ENCODE results near the gene APPBP2.
"Not testable (repeated sequence)": the region's sequence is repeated elsewhere in the genome, so short reads cannot be mapped to it uniquely, and the experiment has no call there.

The APPBP2 gene

DNA sequence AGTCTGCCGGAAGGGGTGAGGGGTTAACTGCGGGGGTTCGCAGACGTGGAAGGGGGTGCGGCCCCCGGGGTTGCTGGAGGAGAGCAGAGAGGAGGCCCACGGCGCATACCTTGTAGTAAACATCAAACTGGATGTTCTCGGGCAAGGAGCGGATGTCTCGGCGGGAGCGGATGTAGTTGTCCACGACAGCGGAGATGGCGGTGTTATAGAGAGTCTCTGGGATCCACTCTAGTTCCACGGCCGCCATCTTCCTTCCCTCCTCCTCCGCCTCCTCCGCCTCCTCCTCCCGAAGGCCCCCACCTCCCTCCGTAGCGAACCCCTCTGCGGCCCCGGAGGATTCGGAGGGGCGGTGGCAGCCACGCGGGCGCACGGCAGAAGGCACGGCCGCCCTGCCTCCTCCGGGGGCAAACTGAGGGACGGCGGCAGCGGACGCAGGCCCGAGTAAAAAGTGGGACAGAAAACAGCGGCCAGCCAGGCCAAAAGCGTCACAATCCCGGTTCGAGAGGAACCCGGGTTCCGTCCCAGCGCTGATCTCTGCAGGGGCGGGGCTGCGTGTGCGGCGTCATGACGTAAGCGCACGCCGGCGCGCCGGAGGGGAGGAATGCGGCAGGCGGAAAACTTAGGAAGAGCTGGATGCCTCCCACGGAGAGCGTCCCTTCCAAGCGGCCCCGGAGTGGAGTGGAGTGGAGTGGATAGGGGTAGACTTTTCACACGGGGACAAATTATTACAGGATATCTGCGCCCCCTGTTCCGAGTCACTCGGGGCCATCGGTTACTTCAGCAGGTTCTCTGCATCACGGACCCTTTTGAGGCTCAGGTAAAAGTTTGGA lies at the start of gene APPBP2:
Gene APPBP2 (minus strand): TSS at position 558 of the 830 bp plus-strand sequence. CDS start 311 bp downstream, at position 247.
- DNase-seq = peak; percentile 54

DNA sequence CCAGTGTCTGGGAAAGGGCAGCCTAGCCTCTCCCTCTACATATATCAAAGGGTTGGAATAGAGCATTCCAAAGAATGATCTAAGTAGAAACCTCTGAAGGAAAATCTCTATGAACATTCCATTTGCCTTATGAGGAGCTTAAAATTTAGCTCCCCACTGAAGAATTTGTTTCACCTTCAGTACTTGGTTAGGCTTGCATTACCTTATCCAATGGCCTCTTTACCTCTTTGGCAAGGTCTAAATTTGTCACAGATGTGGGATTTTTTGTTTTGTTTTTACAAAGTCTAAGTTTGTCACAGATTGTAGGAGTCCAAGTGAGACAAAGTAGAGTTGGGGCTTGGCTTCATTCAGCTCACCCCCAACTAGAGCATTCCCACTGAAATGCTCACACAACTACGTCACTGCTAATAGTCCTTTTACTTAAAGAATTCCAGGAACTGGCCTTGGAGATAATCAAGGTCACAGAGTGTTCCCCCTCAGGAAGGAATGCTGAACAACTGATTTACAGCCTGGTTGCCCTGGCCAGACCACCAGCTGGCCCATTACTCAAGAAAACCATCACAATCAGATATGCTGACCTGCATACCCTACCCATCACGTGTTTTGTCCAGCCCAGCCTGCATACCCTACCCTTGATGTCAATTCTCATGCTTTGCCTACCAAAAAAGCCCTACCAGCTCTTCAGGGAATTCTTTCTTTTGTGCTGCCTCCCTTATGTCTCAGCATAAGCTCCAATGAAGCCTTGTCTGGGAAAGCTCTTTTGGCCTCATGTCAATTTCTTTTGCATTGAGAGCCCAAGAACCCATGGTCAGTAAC lies 47.4 kb upstream of the APPBP2 start:
- no peak for DNase-seq

DNA sequence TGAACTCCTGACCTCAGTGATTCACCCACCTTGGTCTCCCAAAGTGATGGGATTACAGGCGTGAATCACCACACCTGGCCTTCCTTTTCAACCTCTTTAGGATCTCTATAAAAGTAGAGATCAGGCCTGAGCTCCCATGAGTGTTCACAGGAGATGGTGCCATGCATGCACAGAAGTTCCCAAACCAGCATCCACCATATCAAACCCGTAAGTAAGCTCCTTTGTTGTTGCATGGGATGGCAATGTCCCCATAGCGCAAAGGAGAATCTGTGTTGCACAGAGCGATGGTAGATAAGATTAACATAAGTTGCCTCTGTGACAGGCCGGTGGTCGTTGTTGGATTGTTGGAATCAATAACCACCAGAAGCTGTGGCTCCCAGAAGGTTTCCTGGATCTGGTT lies 39.2 kb upstream of the APPBP2 start:
- no peak for DNase-seq

- DNase-seq = no peak
Measured at GRCh38 chr17:60563743-60564142, 37.7 kb upstream of the APPBP2 start.

- DNase-seq = no peak
Measured at GRCh38 chr17:60562421-60562820, 36.4 kb upstream of the APPBP2 start.

DNA sequence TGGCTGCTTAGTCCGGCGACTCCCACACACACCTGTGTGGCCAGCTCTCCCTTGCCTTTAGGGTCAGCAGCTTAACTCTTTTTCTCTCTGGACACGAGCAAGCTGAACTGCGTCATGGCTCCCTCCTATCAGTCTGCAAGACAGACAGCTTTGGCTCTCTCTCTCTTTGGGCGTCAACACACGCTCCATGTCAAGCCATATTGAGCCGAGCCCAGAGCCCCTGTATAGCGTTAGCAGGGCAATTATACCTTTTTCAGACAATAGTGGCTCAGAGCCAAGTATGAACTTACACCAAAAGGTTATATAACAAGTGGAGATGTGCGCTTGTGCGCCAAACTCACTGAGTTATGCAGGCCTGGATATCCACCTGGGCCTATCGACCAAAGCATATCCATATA lies 34.8 kb upstream of the APPBP2 start:
- no peak for DNase-seq

DNA sequence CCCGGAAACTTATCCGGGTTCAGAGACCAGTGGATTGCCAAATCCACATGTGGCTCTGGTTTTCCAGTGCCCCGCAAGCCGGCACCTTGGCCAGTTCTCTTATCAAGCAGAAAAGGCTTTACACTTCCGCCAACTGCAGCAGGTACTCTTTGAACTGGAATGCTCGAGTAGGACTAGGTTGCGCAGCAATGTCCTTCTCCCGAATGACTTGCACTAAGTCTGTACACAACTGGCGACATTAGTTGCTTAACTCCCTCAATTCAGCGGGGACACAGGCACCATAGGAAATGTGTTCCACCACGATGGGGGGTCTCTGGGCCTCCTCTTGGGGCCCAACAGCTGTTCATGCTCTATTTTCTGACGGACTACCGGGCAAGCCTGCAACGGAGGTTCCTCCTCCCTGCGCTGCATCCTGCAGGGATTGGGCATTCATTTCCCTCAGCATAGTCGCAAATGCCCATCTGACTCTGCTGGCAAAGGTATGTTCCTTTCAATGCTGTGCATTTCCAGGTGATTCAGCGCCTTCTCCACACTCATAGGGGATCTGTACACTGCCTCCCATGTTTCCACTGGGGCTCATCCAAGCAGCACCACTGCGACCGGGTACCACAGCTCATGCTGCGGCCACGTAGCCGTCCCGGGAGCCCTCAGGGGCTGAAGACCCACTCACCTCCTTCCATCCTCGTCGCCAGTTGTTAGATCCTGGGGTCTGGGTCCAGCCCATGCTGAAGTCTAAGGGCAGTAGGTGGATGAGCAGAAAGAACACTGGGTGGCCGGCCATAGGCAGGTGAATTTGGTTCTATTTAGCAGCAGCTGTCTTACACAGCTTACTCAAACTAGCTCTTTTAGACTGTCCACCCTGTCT lies 34.2 kb upstream of the APPBP2 start:
- no peak for DNase-seq

- DNase-seq = no peak
Measured at GRCh38 chr17:60559659-60559994, 33.6 kb upstream of the APPBP2 start.

- no peak for DNase-seq
Measured at GRCh38 chr17:60557805-60558204, 31.8 kb upstream of the APPBP2 start.

- DNase-seq = no peak
Measured at GRCh38 chr17:60555786-60556185, 29.7 kb upstream of the APPBP2 start.

DNA sequence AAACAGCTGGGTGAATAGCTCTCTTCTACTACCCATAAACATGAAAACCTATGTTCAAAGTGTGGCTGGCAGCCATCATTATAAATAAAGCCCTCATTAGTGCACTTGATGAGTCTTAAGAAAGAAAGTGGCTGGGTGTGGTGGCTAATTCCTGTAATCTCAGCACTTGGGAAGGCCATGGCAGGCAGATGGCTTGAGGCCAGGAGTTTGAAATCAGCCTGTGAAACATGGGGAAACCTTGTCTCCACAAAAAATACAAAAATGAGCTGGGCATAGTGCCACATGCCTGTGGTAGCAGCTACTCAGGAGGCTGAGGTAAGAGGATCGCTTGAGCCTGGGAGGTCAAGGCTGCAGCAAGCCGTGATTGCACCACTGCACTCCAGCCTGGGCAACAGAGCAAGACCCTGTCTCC lies 28.3 kb upstream of the APPBP2 start:
- DNase-seq = no peak

GRCh38 chr17:60552255-60552654 lies 26.2 kb upstream of the APPBP2 start:
- not testable (repeated sequence) for DNase-seq

DNA sequence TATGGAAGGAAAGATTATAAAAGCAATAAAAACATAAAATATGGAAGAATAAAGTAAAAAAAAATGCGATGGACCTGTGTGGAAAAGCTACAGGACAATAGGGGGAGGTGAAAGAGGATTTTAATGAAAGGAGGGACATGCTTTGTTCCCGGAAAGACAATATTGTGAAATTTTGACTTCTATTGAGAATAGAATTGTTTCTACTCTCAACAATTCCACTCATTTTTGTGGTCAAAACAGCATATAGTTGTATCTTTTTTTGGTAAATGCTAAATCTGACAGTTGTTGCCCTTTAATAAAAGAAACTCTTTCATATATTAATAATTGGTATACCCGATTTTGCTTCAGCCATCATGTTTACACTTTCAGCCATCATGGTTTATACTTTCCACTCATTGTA lies 22.9 kb upstream of the APPBP2 start:
- no peak for DNase-seq

GRCh38 chr17:60545465-60546191 lies 19.6 kb upstream of the APPBP2 start:
- no peak for DNase-seq

DNA sequence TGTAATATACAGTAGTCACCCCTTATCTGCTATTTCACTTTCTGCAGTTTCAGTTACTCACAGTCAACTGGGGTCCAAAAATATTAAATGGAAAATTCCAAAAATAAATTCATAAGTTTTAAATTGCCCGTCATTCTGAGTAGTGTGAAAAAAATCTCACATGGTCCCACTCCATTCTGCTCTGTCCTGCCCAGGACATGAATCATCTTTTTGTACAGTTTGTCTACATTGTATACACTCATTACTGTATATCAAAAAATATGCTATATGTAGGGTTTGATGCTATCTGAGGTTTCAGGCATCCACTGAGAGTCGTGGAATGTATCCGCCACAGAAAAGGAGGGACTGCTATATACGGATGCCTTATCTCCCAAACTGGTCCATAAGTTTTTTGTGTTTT lies 16.0 kb upstream of the APPBP2 start:
- DNase-seq = no peak

DNA sequence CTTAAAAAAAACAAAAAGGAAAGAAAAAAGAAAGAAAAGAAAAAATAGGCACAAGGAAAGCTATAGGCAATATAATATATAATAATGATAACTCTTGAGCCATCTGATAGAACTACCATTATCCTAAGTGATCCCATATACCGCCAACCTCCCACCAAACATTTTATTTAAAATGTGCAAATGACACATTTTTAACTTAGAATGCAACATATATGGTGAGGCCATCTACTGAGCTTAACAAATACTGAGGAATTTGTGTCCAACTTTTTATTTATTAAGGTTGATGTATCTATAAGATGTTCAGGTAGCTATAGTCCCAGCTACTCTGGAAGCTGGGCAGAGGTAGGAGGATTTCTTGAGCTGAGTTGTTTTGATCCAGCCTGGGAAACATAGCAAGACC lies 14.4 kb upstream of the APPBP2 start:
- no peak for DNase-seq

DNA sequence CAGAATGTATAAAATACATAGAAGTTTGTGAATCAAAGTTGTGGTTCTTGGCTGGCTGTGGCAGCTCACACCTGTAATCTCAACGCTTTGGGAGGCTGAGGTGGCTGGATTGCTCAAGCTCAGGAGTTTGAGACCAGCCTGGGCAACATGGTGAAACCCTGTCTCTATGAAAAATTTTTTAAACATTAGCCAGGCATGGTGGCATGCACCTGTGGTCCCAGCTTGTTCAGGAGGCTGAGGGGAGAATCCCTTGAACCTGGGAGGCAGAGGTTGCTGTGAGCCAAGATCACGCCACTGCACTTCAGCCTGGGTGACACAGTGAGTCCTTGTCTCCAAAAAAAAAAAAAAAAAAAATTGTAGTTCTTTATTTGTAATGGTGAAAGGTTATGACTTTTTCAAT lies 13.8 kb upstream of the APPBP2 start:
- DNase-seq = no peak

GRCh38 chr17:60538726-60539125 lies 12.7 kb upstream of the APPBP2 start:
- no peak for DNase-seq

DNA sequence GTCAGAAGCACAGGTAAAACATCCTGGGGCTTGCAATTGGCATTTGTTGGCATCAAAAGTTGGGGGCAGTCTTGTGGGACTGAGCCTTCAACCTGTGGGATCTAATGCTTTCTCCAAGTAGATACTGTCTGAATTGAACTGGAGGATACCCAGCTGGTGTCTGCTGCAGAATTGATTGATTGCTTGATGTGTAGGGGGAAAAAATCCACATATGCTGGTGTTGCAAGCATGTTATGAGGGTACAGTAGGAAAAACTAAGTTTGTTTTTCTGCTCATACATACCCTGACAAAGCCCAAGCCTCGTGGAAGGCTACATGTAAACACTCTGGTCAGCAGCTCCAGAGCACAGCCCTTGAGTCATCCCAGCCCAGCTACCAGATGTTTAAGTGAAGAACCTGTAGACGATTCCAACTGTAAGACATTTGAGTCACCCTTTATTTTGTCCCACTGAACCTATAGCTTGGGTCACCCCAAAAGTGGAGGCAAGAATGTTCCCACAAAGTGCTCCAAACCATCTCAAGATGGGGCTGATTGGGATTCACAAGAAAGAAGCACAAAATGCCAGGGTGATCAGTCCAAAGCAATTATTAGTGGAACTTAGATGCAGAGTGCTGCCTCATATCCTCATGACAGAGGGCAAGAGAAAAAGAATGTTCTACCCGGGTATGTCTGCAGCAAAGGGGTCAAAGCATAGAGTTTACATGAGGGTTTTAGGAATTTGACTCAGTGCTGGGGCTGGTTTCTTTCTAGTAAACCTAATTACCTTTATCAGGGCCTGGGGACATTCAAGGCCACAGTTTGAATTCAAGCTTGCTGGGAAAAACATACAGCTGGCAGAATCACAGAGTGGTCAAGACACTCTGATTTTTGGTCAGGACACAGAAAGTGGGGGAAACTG lies 9.6 kb upstream of the APPBP2 start:
- DNase-seq = no peak

- DNase-seq = no peak
Measured at GRCh38 chr17:60534613-60535157, 8.6 kb upstream of the APPBP2 start.

- DNase-seq = no peak
Measured at GRCh38 chr17:60534010-60534555, 8.0 kb upstream of the APPBP2 start.

All from activated T-cell treated with anti-CD3 and anti-CD28 coated beads for 4 hours (primary cell).